Bronchial epithelial cell (primary cell): ENCODE measurements around the gene TNFRSF21. TPM values are rescaled to one million over a fixed set of nuclear protein-coding genes. Genes with fewer than 3 reads are reported as not detected.

Source experiments
- DNase-seq: peaks from one replicate; pipeline ENCODE4 v3.0.0-alpha.2; 2010; ENCODE audit warnings: low read depth
- FAIRE-seq: peaks from 2 replicates; lab custom pipeline; 2011; peaks lifted over from hg19 to GRCh38; lab: Jason Lieb, UNC
- H3K27me3 ChIP-seq: 2 replicates; pipeline ENCODE4 v1.5.1; 2011; ENCODE audit warnings: low read length; ENCODE audit not compliant: control insufficient read depth, insufficient read depth
- H3K36me3 ChIP-seq: 2 replicates; pipeline ENCODE4 v1.5.1; 2011; ENCODE audit warnings: low read length; ENCODE audit not compliant: control insufficient read depth, insufficient read depth
- H3K4me3 ChIP-seq: 2 replicates; pipeline ENCODE4 v1.5.1; 2011; ENCODE audit warnings: mild to moderate bottlenecking, low read depth, low read length, control low read depth
- total RNA-seq: library from RNA; depleted of rRNA; stranded (reverse); fragments of >200 nt; gene quantifications from 2 replicates; pipeline ENCODE4 v1.2.1, GENCODE V29; 2014
- TF ChIP-seq, protein P1 (sequence below): IDR thresholded peaks from 2 replicates; pipeline ENCODE4 v1.5.1; 2011; ENCODE audit warnings: mild to moderate bottlenecking, moderate library complexity, low read length, control low read depth, inconsistent platforms; ENCODE audit not compliant: insufficient read depth, severe bottlenecking

Gene TNFRSF21
- total RNA-seq, 1 donor from 2014 or later, result 42.4 TPM

GRCh38 chr6:47261191-47261590 lies 48.5 kb downstream of the TNFRSF21 start:
- H3K27me3 ChIP-seq, result no peaks in the 10 kb centered on the region
- DNase-seq (no peak), FAIRE-seq (no peak)
- peaks cover 10% of the 10 kb centered on the region for H3K36me3 ChIP-seq
- TF ChIP-seq, protein P1, sequence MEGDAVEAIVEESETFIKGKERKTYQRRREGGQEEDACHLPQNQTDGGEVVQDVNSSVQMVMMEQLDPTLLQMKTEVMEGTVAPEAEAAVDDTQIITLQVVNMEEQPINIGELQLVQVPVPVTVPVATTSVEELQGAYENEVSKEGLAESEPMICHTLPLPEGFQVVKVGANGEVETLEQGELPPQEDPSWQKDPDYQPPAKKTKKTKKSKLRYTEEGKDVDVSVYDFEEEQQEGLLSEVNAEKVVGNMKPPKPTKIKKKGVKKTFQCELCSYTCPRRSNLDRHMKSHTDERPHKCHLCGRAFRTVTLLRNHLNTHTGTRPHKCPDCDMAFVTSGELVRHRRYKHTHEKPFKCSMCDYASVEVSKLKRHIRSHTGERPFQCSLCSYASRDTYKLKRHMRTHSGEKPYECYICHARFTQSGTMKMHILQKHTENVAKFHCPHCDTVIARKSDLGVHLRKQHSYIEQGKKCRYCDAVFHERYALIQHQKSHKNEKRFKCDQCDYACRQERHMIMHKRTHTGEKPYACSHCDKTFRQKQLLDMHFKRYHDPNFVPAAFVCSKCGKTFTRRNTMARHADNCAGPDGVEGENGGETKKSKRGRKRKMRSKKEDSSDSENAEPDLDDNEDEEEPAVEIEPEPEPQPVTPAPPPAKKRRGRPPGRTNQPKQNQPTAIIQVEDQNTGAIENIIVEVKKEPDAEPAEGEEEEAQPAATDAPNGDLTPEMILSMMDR, result no peak
- H3K4me3 ChIP-seq, result no peak overlapping the region

GRCh38 chr6:47260021-47260420 lies 49.7 kb downstream of the TNFRSF21 start:
- H3K36me3 ChIP-seq, result peaks cover 12% of the 10 kb centered on the region
- TF ChIP-seq, protein P1, result no peak
- DNase-seq (no peak), FAIRE-seq (no peak)
- H3K27me3 ChIP-seq, result no peaks in the 10 kb centered on the region
- H3K4me3 ChIP-seq, result no peak overlapping the region

DNA sequence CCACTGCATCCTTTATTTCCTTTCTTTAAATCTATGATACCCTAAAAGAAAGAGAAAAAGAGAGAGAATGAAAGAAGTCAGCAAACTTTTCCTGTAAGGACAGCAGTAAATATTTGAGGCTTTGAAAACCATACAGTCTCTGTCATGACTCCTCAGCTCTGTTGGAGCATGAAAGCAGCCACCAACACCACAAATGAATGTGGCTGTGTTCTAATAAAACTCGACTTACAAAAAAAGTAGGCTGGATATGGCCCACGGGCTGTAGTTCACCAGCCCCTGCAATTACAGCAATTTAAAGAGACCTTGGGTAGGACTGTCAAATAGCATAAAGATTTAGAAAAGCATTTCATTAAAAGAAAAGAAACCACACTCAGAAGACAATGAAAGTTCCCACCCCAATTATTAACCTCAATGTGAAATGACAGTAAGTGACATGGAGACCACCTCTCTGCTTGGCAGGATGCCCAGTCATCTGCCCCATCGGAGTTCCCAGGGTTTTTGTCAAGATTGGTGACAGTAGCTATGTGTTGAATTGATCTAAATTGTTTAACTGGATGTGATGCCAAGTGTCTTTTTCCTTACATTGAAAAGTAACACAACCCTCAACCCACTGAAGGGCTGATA lies 50.9 kb downstream of the TNFRSF21 start:
- Histone ChIP-seq H3K36me3 (peaks cover 12% of the 10 kb centered on the region), H3K27me3 (no peaks in the 10 kb centered on the region), H3K4me3 (no peak overlapping the region)
- TF ChIP-seq, protein P1, result no peak
- DNase-seq, result no peak
- FAIRE-seq, result no peak

GRCh38 chr6:47256981-47257730 lies 52.5 kb downstream of the TNFRSF21 start:
- Histone ChIP-seq H3K4me3 (no peak overlapping the region), H3K36me3 (peaks cover 18% of the 10 kb centered on the region), H3K27me3 (no peaks in the 10 kb centered on the region)
- FAIRE-seq, result no peak
- no peak for DNase-seq
- TF ChIP-seq, protein P1, result no peak

DNA sequence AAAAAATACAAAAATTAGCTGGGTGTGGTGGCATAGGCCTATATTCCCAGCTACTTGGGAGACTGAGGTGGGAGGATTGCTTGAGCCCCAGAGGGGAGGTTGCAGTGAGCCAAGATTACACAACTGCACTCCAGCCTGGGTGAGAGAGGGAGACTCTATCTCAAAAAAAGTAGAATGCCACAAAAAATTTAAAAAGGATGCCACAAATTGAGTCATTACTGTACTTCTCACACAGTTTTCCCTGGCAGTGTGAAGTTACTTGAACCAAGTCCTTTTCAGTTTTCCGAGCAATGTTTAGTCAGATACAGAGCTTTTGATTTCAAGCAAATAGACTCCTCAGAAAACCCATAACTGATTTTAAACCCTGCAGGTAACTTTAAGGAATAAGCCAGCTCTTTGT lies 53.3 kb downstream of the TNFRSF21 start:
- Histone ChIP-seq H3K36me3 (peaks cover 18% of the 10 kb centered on the region), H3K4me3 (no peak overlapping the region), H3K27me3 (no peaks in the 10 kb centered on the region)
- FAIRE-seq (no peak), DNase-seq (no peak)
- TF ChIP-seq, protein P1, result no peak
